K562 (cell line): ENCODE measurements around the gene LTA. TPM values are rescaled to one million over a fixed set of nuclear protein-coding genes. Genes with fewer than 3 reads are reported as not detected.

Source experiments
- ATAC-seq: fragments of 200-7000 bp; cut with Tn5 transposase; 3 replicates; pipeline ENCODE4 v1.9.1; 2020; ENCODE audit warnings: moderate library complexity
- BruUV-seq: library from RNA; stranded (reverse); fragments of 400-500 nt; replicated peaks from 2 replicates; lab custom pipeline; 2021; lab: Mats Ljungman, UMichigan
- CTCF ChIA-PET: fragments of 300-600 bp; formaldehyde crosslinking; extraction: SDS; loops from one replicate; lab custom pipeline; 2021; ENCODE audit warnings: low intra/inter-chr PET ratio; lab: Yijun Ruan, JAX
- POLR2A ChIA-PET: fragments of 300-600, 350-650 bp; sonication (Branson Sonifier 250); formaldehyde crosslinking; extraction: SDS; loops from one replicate; lab custom pipeline; 2021; ENCODE audit warnings: antibody characterized with exemption, inconsistent platforms; lab: Yijun Ruan, JAX
- DNase-seq, 4 experiments: peaks; one replicate each; pipeline versions ENCODE4 v3.0.0 to v3.0.0-alpha.2; 2011 to 2018; ENCODE audit warnings: low spot score in 3 of 4, mixed read lengths in 3 of 4; ENCODE audit errors: extremely low read depth in 1 of 4
- FAIRE-seq: peaks from 2 replicates; lab custom pipeline; 2011; peaks lifted over from hg19 to GRCh38; lab: Jason Lieb, UNC
- H2AFZ ChIP-seq: 2 replicates; pipeline ENCODE4 v1.6.0; 2011; ENCODE audit warnings: low read depth, low read length, control low read depth, inconsistent platforms
- H3K27ac ChIP-seq: fragments of 200-600 bp; 3 replicates; pipeline ENCODE4 v1.8.0; 2011; ENCODE audit warnings: low read depth, mild to moderate bottlenecking, control low read depth, inconsistent platforms, low read length, moderate library complexity, mixed read lengths; ENCODE audit errors: extremely low read depth
- H3K27me3 ChIP-seq, 2 experiments: fragments of 300-600 bp in 1 of 2; 2 replicates in 1 of 2; 3 replicates in 1 of 2; pipeline versions ENCODE4 v1.6.0 to v1.8.0; 2011; ENCODE audit warnings: inconsistent platforms in 2 of 2, low read length in 2 of 2, mild to moderate bottlenecking in 1 of 2, mixed read lengths in 1 of 2, moderate library complexity in 1 of 2; ENCODE audit not compliant: control insufficient read depth in 2 of 2, insufficient read depth in 2 of 2
- H3K36me3 ChIP-seq: fragments of 300-600 bp; 3 replicates; pipeline ENCODE4 v1.8.0; 2011; ENCODE audit warnings: mild to moderate bottlenecking, low read length, inconsistent platforms; ENCODE audit not compliant: control insufficient read depth, insufficient read depth
- H3K4me1 ChIP-seq, 2 experiments: fragments of 200-600 bp in 1 of 2; replicated peaks in 1 of 2; 2 replicates in 1 of 2; 3 replicates in 1 of 2; pipeline versions ENCODE4 v1.5.1 to v1.8.0; 2011; ENCODE audit warnings: inconsistent platforms in 2 of 2, low read length in 2 of 2, mild to moderate bottlenecking in 1 of 2, mixed read lengths in 1 of 2, moderate library complexity in 1 of 2; ENCODE audit not compliant: control insufficient read depth in 2 of 2, insufficient read depth in 2 of 2
- H3K4me2 ChIP-seq: 2 replicates; pipeline ENCODE4 v1.6.1; 2011; ENCODE audit warnings: low read length, control low read depth, inconsistent platforms, mixed read lengths; ENCODE audit not compliant: insufficient read depth
- H3K4me3 ChIP-seq: fragments of 200-600 bp; sonication (generic), shearing (Covaris generic); 2 replicates; pipeline ENCODE4 v1.5.1; 2016; ENCODE audit warnings: control low read depth, inconsistent platforms
- H3K79me2 ChIP-seq: fragments of 200-600 bp; 3 replicates; pipeline ENCODE4 v1.8.0; 2011; ENCODE audit warnings: low read length, inconsistent platforms; ENCODE audit not compliant: control insufficient read depth, insufficient read depth
- H3K9ac ChIP-seq, 2 experiments: 2 replicates each; pipeline versions ENCODE4 v1.6.0 to v1.6.1; 2011; ENCODE audit warnings: low read depth in 2 of 2, low read length in 2 of 2, control low read depth in 1 of 2, inconsistent platforms in 1 of 2, mild to moderate bottlenecking in 1 of 2, mixed read lengths in 1 of 2; ENCODE audit not compliant: insufficient read depth in 1 of 2
- H3K9me1 ChIP-seq: one replicate; pipeline ENCODE4 v1.6.0; 2011; ENCODE audit warnings: inconsistent platforms, mild to moderate bottlenecking, low read length, moderate library complexity; ENCODE audit not compliant: control insufficient read depth, insufficient read depth
- H3K9me3 ChIP-seq: replicated peaks from 2 replicates; pipeline ENCODE4 v1.5.1; 2011; ENCODE audit warnings: low read depth, low read length, inconsistent platforms; ENCODE audit not compliant: control insufficient read depth, insufficient read depth
- H4K20me1 ChIP-seq: replicated peaks from 2 replicates; pipeline ENCODE4 v1.6.1; 2011; ENCODE audit warnings: low read length, inconsistent platforms, mixed read lengths; ENCODE audit not compliant: control insufficient read depth, insufficient read depth
- RBFOX2 ChIP-seq: fragments of 200-400 bp; formaldehyde crosslinking; IDR thresholded peaks from 2 replicates; pipeline ENCODE4 v1.6.1; 2017; ENCODE audit warnings: low read depth, mild to moderate bottlenecking, low read length, moderate library complexity
- RFX1 ChIP-seq: fragments of 450-650 bp; IDR thresholded peaks from 2 replicates; pipeline ENCODE4 v1.6.1; 2016; ENCODE audit warnings: mild to moderate bottlenecking, moderate library complexity
- ZC3H11A ChIP-seq: IDR thresholded peaks from 2 replicates; pipeline ENCODE4 v1.6.1; 2012; ENCODE audit warnings: low read depth, low read length, improper control_type of control experiment
- ZNF644 ChIP-seq: fragments of 200-800 bp; sonication (Bioruptor generic); IDR thresholded peaks from 2 replicates; pipeline ENCODE4 v1.6.1; 2016; ENCODE audit warnings: low read depth, missing genetic modification characterization, missing compliant biosample characterization
- WGBS: fragments of 100-300 bp; shearing (Covaris generic); methylation state at CpG from one replicate; pipeline ENCODE4 v1.1.6; 2016; ENCODE audit warnings: low coverage, mixed read lengths; ENCODE audit not compliant: insufficient coverage; ENCODE audit errors: missing lambda C conversion rate; 5-methylcytosine and 5-hydroxymethylcytosine counted together
- in situ Hi-C: fragments of 300-500 bp; cut with MboI; formaldehyde crosslinking; loops from 4 replicates; pipeline ENCODE4 v1.15.0; 2018; ENCODE audit warnings: inconsistent platforms, mixed read lengths
- intact Hi-C: fragments of 100-400 bp; cut with micrococcal nuclease; formaldehyde crosslinking; loops from 2 replicates; pipeline ENCODE4 v1.14.2; 2022
- polyA plus RNA-seq, 8 experiments: library from polyadenylated mRNA; depleted of rRNA in 4 of 8; stranded (reverse) in 5 of 8; unstranded in 3 of 8; fragments of >200 nt; fragmentation: Nextera tagmentation in 2 of 8; fragmentation: Illumina TruSeq in 1 of 8; extraction: Ambion mirVana in 2 of 8; extraction: Trizol in 1 of 8; gene quantifications; 2 replicates each; pipeline versions ENCODE4 v1.2.1 to v1.2.3, GENCODE V29; 2011 to 2014; ENCODE audit warnings: inconsistent platforms in 1 of 8, missing spikeins in 1 of 8
- total RNA-seq, 7 experiments: library from RNA; depleted of rRNA in 6 of 7; stranded (reverse); fragments of >200 nt in 6 of 7; fragmentation: Illumina TruSeq in 2 of 7; extraction: Trizol in 2 of 7; gene quantifications; 2 replicates each; pipeline versions ENCODE4 v1.2.1 to v1.2.3, GENCODE V29; 2011 to 2021; ENCODE audit warnings: low replicate concordance in 1 of 7

Gene LTA
- total and polyA plus RNA-seq, 9 of the 15 experiments (the other 6 are each of a cell fraction or from before 2014, with no cell fraction given): 0.80 TPM; not detected in 8

- no peaks in the 10 kb centered on the region for H3K27me3 ChIP-seq
- ATAC-seq (no peak), DNase-seq (peak in 1 of 4 experiments; percentile 11), FAIRE-seq (no peak)
- intact Hi-C loops: no loop called here
- ChIA-PET CTCF (interaction anchor here (0.6 kb wide), 1 partner anchor 346 kb away, joined by 3 read pairs; no protein-coding TSS in a partner anchor), POLR2A (interaction anchor here (0.6 to 4.8 kb wide), 16 partner anchors 9 to 618 kb away, joined by 3 to 107 read pairs (median 4); partner anchors contain the start of genes MCCD1, MICB and NFKBIL1)
- H3K79me2 ChIP-seq: peaks cover 95% of the 10 kb centered on the region
- 91% methylated on average over 6 of the region's 6 CpGs for WGBS
- H3K27ac ChIP-seq: no peak overlapping the region; the same call in 1 of the 3 replicates
- peak overlapping the region in 1 of 2 experiments; percentile 97; a peak in 2 of 4 replicates for H3K9ac ChIP-seq
- no peak overlapping the region for H2AFZ ChIP-seq
- peaks cover 12 to 24% of the 10 kb centered on the region in 2 experiments for H3K4me1 ChIP-seq
- peaks cover 52% of the 10 kb centered on the region for H4K20me1 ChIP-seq
- H3K9me1 ChIP-seq: peaks cover 21% of the 10 kb centered on the region
- peak overlapping the region; percentile 98 for H3K4me2 ChIP-seq
- H3K9me3 ChIP-seq: no peaks in the 10 kb centered on the region
- H3K36me3 ChIP-seq: peaks cover 75% of the 10 kb centered on the region
- BruUV-seq: no TSS peak
- in situ Hi-C loops: loop anchor here (25.0 kb wide), 1 partner anchor 1423 kb away; the partner anchor contains the start of genes BRD2 and HLA-DMA
- TF ChIP-seq ZC3H11A (no peak), ZNF644 (tag) (no peak), RFX1 (peak; percentile 27; the same call in 1 of the 2 replicates), RBFOX2 (peak; percentile 32; the same call in 1 of the 2 replicates)
- TF ChIP-seq, all 486 proteins: peak for 2
- peak overlapping the region; percentile 76; the same call in 1 of the 2 replicates for H3K4me3 ChIP-seq
Measured at GRCh38 chr6:31538805-31539400, 33.2 kb upstream of the LTA start.
